HG03439 (cell line): Measurements from ENCODE around the gene MOAP1.
"Not testable (repeated sequence)": the region's sequence is repeated elsewhere in the genome, so short reads cannot be mapped to it uniquely, and the experiment has no call there.

Experiments
- ATAC-seq: cut with Tn5 transposase; IDR thresholded peaks from one replicate; pipeline ENCODE4 v1.9.1; 2021; ENCODE audit warnings: mild to moderate bottlenecking, moderate library complexity; ENCODE audit not compliant: unreplicated experiment

Gene MOAP1, protein sequence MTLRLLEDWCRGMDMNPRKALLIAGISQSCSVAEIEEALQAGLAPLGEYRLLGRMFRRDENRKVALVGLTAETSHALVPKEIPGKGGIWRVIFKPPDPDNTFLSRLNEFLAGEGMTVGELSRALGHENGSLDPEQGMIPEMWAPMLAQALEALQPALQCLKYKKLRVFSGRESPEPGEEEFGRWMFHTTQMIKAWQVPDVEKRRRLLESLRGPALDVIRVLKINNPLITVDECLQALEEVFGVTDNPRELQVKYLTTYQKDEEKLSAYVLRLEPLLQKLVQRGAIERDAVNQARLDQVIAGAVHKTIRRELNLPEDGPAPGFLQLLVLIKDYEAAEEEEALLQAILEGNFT

DNA sequence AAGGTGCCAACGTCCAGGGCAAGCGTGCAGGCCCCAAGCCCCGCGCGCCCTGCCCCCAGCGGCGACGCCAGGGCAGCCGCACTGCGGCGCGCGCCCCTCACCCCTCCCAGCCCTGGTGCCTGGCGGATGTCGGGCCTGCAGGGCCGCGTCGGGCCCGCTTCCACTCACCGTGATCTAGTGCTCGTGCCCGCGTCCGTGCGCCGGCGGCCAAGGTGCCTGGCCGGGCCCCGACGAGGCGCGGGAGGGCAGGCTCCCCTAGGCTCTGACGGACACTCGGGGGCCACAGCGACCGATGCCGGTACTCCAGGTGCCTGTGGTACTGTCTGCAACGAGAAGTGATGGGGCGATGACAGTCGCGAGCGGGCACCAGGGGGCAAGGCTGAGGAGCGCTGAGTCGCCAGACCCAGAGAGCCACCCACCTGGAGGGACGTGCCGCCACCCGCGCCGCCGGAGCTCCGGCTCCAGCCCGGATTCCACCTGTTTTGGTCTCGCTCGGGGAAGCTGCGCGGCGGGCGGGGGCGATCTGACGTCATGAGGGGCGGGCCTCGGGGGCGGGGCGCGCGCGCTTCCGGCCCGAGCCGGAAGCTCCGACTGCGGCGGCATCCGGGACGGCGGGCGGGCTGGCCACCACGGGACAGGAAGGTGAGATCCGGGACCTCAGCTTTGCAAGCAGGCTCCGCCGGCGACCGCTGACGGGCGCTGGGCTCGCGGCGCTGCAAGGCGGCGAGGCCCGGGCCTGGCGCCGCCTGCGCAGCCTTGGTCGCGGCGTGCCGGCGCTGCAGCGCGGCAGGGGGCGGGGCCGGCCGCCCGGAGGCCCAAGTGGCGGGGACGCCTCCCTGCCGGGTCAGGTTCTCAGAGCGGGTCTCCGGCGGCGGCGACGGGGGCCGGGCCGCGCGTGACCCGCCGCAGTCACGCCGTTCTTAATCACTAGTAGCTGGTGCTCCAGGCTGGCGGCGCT lies at the start of gene MOAP1, which contains the start of gene LYSET:
Gene MOAP1, minus strand, starts transcription at position 507 of the 958 bp plus-strand sequence. CDS start 655 bp downstream, outside the sequence.
Gene LYSET, plus strand, starts transcription at position 927 of the 958 bp plus-strand sequence. CDS start 89 bp downstream, outside the sequence.
- ATAC-seq = peak; percentile 86

DNA sequence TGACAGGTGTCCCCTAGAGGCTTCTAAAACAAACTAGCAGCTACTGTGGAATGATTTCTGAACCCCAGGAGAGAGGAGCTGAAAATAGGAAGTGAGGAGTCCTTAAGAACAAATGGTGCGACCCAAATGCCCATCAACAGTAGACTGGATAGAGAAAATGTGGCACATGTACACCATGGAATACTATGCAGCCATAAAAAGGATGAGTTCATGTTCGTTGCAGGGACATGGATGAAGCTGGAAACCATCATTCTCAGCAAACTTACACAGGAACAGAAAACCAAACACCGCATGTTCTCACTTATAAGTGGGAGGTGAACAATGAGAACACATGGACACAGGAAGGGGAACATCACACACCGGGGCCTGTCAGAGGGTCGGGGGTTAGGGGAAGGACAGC lies 48.4 kb upstream of the MOAP1 start:
- not testable (repeated sequence) for ATAC-seq

DNA sequence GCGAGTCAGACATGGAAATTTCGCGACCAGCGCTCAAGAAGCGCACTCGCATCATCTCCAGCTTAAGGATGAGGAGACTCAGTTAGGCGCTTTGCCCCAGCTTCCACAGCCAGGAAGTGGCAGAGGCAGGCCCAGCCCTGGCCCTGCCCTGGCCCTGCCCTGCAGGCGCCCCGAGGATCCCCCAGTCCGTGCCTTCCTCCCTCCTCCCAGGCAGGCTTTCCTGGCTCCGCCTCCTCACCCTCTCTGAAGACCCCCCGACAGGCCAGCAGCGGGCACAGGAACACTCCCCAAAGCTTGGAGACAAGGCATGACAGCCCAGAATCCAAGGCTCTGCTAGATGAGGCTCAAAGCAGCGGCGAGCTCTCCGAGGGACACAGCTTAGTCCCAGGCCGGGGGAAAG lies 47.5 kb upstream of the MOAP1 start:
- no peak for ATAC-seq

DNA sequence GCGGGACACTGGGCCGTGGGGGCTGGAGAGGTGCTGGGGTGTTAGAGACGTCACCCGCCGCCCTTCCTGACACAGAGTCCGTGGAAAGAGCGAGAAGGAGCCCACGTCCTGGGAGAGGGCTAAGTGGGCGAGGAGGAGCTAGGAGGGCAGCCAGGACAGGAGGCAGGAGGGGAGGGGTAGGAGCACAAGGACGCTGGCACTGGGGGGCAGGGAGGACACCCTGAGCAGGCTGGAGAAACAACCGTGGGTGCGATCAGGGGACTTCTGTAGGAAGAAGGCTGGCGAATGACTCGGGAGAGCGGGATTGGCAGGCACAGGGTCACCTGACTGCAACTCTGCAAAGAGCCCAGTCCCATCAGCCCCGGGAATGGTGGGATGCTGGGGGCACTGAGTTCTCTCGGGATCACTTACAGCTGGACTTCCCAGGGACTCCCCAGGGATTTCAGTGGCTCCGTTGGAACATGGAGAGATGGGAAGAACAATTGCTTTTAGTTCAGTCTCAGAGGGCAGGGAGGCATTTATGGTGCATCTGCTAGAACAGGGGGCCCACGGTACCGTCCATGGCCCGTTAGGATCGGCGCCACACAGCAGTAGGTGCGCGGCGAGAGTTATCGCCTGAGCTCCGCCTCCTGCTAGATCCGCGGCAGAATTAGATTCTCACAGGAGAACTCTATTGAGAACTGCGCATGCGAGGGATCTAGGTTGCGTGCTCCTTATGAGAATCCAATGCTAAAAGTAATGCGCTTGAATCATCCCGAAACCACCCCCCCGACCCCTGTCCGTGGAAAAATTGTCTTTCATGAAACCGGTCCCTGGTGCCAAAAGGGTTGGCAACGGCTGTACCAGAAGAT lies 46.7 kb upstream of the MOAP1 start:
- no peak for ATAC-seq

DNA sequence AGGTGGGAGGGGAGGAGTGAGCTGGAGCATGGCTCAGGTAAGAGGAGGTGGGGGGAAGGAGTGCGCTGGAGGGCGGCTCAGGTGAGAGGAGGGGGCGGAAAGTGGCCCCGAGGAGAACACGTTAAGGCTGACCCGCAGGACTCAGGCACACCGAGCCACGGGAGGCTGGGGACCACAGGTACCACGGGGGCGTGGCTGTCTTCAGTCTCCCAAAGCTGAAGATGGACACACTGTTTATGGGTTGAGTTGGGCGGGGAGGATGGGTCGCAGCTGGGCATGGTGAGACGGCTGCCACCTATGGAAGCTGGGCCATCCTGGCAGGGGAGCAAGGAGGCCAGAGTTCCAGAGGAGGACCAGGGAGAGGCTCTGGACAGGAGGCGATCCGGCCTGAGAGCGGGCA lies 45.8 kb upstream of the MOAP1 start:
- no peak for ATAC-seq

DNA sequence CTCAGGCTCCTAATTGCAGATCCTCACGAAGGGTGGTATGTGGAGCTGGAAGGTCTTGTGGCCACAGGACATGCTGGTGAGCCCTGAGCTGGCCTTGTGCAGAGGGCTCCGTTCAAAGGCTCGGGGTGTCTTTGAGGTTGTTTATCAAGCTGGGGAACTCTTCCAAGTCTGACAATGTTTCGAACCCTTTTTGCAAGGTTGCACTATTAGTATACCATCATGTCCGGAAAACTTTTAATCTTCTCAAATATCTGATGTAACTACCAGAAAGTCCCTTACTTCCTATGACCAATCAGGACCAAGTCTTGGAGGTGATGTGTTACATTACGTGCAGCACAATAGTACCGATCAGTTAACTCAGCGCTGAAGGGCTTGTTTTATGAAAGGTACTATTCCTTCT lies 43.9 kb upstream of the MOAP1 start:
- no peak for ATAC-seq

DNA sequence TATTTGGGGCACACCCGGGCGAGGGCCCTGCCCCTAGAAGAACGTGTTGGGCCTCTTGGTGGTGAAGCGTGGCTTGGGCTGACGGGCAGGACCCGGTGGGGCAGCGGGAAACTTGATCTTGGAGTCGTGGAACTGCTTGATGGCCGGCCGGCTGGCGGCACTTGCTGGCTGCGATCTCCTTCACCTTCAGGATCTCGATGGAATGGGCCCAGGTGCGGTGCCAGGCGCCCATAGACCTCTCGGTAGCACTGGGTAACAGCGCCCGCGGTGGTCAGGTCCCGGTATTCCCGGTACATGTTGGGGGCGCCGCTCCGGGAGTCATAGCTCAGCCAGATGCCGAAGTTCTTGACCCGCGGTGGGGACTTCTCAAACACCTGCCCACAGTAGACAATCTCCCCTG lies 38.9 kb upstream of the MOAP1 start:
- no peak for ATAC-seq

DNA sequence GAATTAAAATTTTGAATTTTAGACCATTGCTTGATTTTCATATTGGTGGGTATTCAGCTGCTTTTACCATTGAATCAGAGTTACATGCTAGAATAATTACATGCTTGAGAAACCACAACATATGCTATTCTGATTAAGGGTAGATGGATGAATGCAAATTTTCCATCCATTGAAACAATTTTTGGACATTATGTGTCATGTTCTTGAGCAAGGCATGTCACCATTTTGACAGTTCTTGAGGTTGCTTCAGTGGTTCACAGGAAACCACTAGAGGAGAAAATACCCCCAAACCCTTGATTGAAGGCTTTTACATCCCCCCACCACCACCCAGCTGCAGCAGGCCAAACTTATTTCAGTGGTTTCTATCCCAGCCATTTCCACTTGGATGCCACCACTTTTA lies 35.8 kb upstream of the MOAP1 start:
- no peak for ATAC-seq

DNA sequence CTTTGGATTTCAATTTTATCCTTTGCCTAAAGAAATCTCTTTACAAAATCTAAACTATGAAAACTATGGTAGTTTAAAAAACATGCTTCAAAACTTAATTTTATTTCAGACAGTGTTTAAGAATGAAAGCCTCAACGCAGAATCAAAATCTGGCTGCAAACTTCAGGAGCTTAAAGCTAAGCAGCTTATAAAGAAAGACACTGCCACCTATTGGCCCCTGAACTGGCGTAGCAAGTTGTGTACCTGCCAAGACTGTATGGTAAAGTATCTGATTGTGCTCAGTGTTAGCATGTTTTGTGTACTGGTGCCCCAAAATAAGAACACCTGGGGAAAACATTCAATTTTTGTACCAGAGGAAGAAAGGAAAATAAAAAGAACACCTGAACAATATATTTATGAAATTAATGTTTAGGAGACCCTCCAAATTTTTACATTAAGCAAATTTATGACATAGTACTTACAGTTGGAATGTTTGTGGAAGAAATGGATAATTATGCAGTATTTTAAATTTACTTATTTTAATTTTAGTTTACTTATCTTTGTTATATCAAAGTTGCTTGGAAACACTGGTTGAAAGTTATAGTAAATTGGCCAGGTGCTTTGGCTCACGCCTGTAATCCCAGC lies 34.5 kb upstream of the MOAP1 start:
- ATAC-seq = peak; percentile 75

DNA sequence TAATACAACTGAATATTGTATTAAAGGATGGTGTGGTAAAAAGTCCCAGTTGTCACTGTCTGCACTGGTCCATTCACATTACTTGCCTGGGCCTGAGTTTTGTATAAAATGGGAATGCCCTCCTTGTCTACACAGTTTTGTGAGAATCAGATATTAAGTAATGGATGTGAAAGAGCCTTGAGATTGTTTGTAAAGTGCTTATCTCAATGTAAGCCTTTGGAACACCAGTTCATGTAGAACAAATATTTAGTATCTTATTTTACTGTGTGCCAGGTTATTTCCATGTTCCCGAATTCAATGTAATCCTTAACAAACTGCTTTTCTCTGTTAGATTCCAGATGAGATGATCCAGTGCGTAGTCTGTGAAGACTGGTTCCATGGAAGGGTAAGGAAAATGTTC lies 29.9 kb upstream of the MOAP1 start:
- ATAC-seq = no peak

DNA sequence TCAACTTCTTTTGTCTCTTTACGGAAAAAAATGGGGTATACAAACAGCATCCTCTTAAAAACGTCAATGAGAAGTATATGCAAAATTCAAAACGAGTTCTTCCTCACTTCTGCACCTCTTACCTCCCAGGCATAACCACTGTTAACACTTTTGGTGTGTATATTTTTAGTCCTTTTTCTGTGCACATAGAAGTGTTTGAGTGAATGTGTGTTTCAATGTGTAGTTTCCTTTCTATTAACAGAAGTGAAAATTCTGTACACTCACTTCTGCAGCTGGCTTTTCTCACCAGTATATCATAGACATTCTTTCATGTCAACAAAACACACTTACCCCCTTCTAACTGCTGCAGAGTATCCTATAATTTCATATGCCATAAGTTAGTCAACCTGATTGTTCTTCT lies 27.7 kb upstream of the MOAP1 start:
- peak; percentile 64 for ATAC-seq

DNA sequence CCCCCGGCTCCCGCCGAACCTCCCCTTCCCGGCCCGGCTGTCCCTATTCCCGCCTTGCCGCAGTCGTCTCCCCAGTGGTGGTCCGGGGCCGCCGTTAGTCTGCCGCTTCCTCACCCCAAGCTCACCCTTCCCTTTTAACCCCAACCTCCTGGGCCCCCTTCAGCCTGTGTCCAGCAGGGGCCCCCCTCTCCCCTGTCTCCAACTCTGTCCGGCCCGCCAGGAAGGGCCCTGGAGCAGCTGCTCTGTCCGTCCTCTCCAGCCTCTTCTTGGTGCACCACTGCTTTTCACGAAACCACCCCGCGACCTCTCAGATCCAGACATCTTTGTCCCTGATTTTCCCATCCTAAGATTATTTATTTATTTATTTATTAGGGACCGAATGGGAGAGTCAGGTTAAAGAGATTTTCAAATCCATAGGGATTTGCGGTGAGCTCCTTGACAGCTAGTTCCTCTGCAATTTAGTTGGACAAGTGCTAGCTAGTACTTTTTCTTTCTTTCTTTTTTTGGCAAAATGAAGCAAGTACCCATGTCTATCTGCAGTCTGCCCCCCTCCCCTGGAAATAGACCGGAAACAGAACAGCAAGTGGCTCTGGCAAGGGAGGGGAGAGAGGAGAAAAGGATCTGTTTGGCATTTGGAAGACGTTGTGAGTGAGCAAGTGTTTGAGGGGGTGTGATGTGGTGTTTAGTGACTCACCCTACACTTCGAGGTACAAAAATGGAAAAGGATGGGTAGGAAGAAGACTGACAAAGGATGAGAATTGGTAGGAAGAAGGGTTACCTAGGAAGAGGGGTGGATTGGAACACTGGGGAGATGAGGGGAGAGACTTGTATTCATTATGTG lies 23.0 kb upstream of the MOAP1 start:
- ATAC-seq = peak; percentile 46

DNA sequence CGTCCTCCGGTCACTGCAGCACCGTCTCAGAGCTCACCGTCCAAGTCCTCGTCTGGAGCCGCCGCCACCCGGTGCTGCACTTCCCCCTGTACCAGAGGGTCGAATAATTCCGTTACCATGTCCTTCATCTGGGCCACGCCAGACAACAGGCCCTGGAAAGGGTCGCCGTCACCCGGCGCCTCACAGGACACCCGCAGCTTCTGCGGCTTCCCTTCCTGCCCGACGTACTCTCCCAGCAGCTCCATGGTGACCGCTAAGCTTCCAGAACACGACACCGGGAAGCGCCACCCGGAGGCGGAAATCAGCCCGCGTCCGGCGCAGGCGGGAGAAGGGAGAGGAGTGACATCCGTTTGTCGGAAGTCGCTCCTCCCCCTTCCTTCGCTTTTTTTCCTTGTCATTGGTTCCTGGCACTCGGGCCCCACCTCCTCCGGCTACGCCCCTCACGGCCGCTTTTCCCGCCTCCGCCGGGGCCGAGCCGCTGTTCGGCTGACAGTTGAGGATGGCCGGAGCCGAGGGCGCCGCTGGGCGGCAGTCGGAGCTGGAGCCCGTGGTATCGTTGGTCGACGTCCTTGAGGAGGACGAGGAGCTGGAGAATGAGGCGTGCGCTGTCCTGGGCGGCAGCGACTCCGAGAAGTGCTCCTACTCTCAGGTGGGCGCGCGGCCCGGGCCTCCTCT lies 22.2 kb upstream of the MOAP1 start, which contains the start of the genes GON7 and UBR7:
Gene GON7, minus strand, starts transcription at position 273 of the 675 bp plus-strand sequence. Its CDS starts 28 bp downstream, at position 245.
Gene UBR7, plus strand, starts transcription at position 464 of the 675 bp plus-strand sequence. Its CDS starts 36 bp downstream, at position 500.
- ATAC-seq = peak; percentile 81

DNA sequence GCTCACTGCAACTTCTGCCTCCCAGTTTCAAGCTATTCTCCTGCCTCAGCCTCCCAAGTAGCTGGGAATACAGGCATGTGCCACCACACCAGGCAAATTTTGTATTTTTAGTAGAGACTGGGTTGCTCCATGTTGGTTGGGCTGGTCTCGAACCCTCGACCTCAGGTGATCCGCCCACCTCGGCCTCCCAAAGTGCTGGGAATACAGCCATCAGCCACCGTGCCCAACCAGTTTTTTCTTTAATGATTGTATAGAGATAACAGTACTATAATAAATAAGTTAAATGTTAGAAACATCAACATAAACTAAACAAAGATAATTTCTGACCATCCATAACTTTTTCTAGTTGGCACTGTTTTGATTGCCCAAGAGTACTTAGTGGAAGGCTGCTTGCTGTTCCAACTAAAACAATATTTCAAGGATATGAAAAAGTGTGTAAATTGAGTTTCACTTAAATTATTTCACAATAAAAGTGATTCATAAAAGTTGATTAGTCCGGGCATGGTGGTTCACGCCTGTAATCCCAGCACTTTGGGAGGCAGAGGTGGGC lies 16.5 kb upstream of the MOAP1 start:
- no peak for ATAC-seq

DNA sequence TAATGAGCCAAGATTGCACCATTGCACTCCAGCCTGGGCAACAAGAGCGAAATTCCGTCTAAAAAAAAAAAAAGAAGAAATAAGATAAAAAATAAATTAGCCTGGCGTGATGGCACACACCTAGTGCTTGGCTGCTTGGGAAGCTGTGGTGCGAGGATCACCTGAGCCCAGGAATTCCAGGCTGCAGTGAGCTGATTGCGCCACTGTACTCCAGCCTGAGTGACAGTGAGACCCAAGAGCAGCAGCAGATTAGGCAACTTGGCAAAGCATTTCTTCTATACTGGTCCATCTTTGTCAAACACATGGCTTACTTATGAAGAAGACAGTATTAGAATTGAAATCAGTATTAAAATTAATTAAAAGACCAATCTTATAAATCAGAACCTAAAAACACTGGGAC lies 15.9 kb upstream of the MOAP1 start:
- ATAC-seq = no peak

DNA sequence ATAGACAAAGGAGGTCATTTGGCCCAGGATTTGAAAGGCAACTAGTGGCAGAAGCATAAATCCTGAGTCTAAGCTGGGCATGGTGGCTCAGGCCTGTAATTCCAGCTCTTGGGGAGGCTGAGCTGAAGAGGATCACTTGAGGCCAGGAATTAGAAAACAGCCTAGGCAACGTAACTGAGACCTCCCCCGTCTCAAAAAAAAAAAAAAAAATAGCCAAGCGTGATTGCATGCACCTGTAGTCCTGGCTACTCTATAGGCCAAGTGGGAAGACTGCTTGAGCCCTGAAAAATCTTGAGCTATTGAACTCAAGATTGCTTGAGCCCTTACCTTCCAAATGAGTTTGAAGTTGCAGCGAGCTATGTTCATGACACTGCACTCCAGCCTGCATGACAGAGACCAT lies 14.3 kb upstream of the MOAP1 start:
- no peak for ATAC-seq

DNA sequence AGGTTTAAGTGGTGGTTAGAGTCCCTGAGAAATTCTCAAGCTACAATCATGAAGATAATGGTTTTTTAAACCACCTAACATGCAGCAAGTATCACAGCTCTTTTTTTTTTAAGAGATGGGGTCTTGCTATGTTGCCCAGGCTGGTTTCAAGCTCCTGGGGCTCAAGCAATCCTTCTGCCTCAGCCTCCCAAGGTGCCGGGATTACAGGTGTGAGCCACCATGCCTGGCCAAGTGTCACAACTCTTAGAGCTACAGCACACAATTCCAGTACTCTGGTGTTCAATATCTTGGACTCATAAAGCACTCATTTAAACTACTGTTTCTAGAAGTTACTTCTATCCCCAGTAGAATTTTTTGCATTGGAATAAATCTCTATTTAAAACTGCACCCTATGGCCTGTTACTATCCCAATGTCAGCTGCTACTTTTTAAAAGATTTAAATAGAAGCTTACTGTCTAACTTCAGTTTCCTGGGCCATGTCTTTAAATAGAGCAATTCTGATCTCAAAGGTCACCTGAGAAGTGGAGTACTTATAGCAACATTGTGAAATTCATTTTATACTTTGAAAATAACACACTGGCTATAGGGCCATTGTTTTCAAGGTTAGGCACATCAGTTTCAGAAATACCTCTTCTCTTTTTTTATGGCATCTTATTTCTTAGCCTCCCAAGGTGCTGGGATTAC lies 10.8 kb upstream of the MOAP1 start:
- no peak for ATAC-seq

DNA sequence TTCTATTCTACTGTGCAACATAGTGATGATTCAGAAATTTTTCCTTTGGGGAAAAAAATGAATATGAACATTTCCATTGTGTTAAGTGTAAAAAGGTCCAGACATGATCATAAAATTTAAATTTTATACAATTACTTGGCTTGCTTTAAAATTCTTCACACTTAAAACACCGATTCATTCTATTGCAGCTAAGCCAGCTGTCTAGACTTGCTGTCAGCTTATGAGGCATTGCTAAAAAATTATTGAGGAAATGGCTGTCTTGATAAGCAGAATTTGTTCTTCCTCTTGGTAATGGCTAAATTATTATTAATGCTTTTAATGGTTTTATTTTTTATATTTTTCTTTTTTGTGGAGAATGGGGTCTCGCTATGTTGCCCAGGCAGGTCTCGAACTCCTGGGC lies 2.3 kb upstream of the MOAP1 start:
- no peak for ATAC-seq
